Activated CD4-positive, alpha-beta T cell treated with anti-CD3 and anti-CD28 coated beads, Interleukin-2, Interleukin-6, amounts not matched to agents 100 ng/mL and 50 ng/mL, durations not matched to agents 16 hours and 8 hours (primary cell): ENCODE measurements around the gene TFDP2.
A peak's percentile ranks its signal among the peaks of the same experiment; 100 is the strongest.

Source experiments
- DNase-seq: peaks from one replicate; pipeline ENCODE4 v3.0.0-alpha.2; 2020

TFDP2 gene

GRCh38 chr3:142065344-142065743, 84.0 kb downstream of the TFDP2 start:
- no peak for DNase-seq

GRCh38 chr3:142064454-142064853, 84.9 kb downstream of the TFDP2 start:
- no peak for DNase-seq

- DNase-seq = no peak
These were observed 92.0 kb downstream of the TFDP2 start for GRCh38 chr3:142057331-142057725.

GRCh38 chr3:142056656-142057330, 92.6 kb downstream of the TFDP2 start:
- no peak for DNase-seq

GRCh38 chr3:142053835-142054234, 95.5 kb downstream of the TFDP2 start:
- no peak for DNase-seq

- peak; percentile 13 for DNase-seq
These were observed 96.1 kb downstream of the TFDP2 start for GRCh38 chr3:142053244-142053643.

- DNase-seq = no peak
These were observed 98.0 kb downstream of the TFDP2 start for GRCh38 chr3:142051351-142051750.

- DNase-seq = no peak
These were observed 102.3 kb downstream of the TFDP2 start for GRCh38 chr3:142047021-142047369.

- DNase-seq = no peak
These were observed 102.9 kb downstream of the TFDP2 start for GRCh38 chr3:142046320-142047020.

- no peak for DNase-seq
These were observed 108.3 kb downstream of the TFDP2 start for GRCh38 chr3:142040941-142041491.

- DNase-seq = peak; percentile 13
These were observed 113.9 kb downstream of the TFDP2 start for GRCh38 chr3:142035308-142035922.

GRCh38 chr3:142033292-142033691, 116.1 kb downstream of the TFDP2 start:
- DNase-seq = no peak

GRCh38 chr3:142031575-142031974, 117.8 kb downstream of the TFDP2 start:
- DNase-seq = no peak

- no peak for DNase-seq
These were observed 119.6 kb downstream of the TFDP2 start for GRCh38 chr3:142029791-142030190.

GRCh38 chr3:142029052-142029642, 120.2 kb downstream of the TFDP2 start:
- DNase-seq = no peak

GRCh38 chr3:142028243-142028777, 121.0 kb downstream of the TFDP2 start:
- peak; percentile 50 for DNase-seq

- peak; percentile 15 for DNase-seq
These were observed 121.6 kb downstream of the TFDP2 start for GRCh38 chr3:142027735-142028134.

GRCh38 chr3:142027300-142027699, 122.0 kb downstream of the TFDP2 start:
- no peak for DNase-seq

- no peak for DNase-seq
These were observed 123.0 kb downstream of the TFDP2 start for GRCh38 chr3:142026333-142026732.

- DNase-seq = peak; percentile 53
These were observed 127.0 kb downstream of the TFDP2 start for GRCh38 chr3:142022381-142022780.

GRCh38 chr3:142021127-142021526, 128.2 kb downstream of the TFDP2 start:
- no peak for DNase-seq

GRCh38 chr3:142019794-142020320, 129.5 kb downstream of the TFDP2 start:
- peak; percentile 41 for DNase-seq

GRCh38 chr3:142013993-142014392, 135.4 kb downstream of the TFDP2 start:
- no peak for DNase-seq
